ENCODE data around the gene NXPH1.

NXPH1 gene

GRCh38 chr7:8433477-8434289, at the start of gene NXPH1:
Gene NXPH1 (plus strand): TSS chr7:8433609.
- DNase-seq = no peak

- DNase-seq = no peak
Measured at GRCh38 chr7:8384901-8385300, 48.5 kb upstream of the NXPH1 start.

- DNase-seq = no peak
Measured at GRCh38 chr7:8386926-8387550, 46.4 kb upstream of the NXPH1 start.

GRCh38 chr7:8387551-8388256, 45.7 kb upstream of the NXPH1 start:
- DNase-seq = no peak

GRCh38 chr7:8388257-8388625, 45.2 kb upstream of the NXPH1 start:
- no peak for DNase-seq

GRCh38 chr7:8389593-8390261, 43.7 kb upstream of the NXPH1 start:
- DNase-seq = no peak

GRCh38 chr7:8390262-8390626, 43.2 kb upstream of the NXPH1 start:
- no peak for DNase-seq

- no peak for DNase-seq
Measured at GRCh38 chr7:8391353-8392062, 41.9 kb upstream of the NXPH1 start.

GRCh38 chr7:8396294-8396693, 37.1 kb upstream of the NXPH1 start:
- DNase-seq = no peak

- no peak for DNase-seq
Measured at GRCh38 chr7:8408871-8409270, 24.5 kb upstream of the NXPH1 start.

- no peak for DNase-seq
Measured at GRCh38 chr7:8411103-8411502, 22.3 kb upstream of the NXPH1 start.

- no peak for DNase-seq
Measured at GRCh38 chr7:8413600-8413999, 19.8 kb upstream of the NXPH1 start.

- DNase-seq = no peak
Measured at GRCh38 chr7:8418629-8419245, 14.7 kb upstream of the NXPH1 start.

GRCh38 chr7:8422177-8422576, 11.2 kb upstream of the NXPH1 start:
- no peak for DNase-seq

GRCh38 chr7:8423057-8423456, 10.4 kb upstream of the NXPH1 start:
- DNase-seq = no peak

GRCh38 chr7:8425223-8425622, 8.2 kb upstream of the NXPH1 start:
- no peak for DNase-seq

- no peak for DNase-seq
Measured at GRCh38 chr7:8430643-8431042, 2.8 kb upstream of the NXPH1 start.

GRCh38 chr7:8434290-8435002, 1.0 kb downstream of the NXPH1 start:
- DNase-seq = no peak

- DNase-seq = no peak
Measured at GRCh38 chr7:8435095-8435494, 1.7 kb downstream of the NXPH1 start.

GRCh38 chr7:8435590-8436545, 2.5 kb downstream of the NXPH1 start:
- no peak for DNase-seq
